Neural crest cell (in vitro differentiated cells): Measurements from ENCODE around the gene ACCSL. TPM values are rescaled to one million over a fixed set of nuclear protein-coding genes. Genes with fewer than 3 reads are reported as not detected.

ENCODE experiments used
- DNase-seq: peaks from one replicate; pipeline ENCODE4 v3.0.0; 2021; ENCODE audit warnings: low read depth, mixed read lengths, low spot score
- H3K27ac Mint-ChIP-seq: one replicate; pipeline ENCODE4 v1.8.0; 2021; ENCODE audit warnings: mild to moderate bottlenecking, mixed read lengths; ENCODE audit not compliant: unreplicated experiment
- H3K27me3 Mint-ChIP-seq: 2 replicates; pipeline ENCODE4 v1.8.0; 2021; ENCODE audit warnings: low read depth, mild to moderate bottlenecking, mixed read lengths
- H3K36me3 Mint-ChIP-seq: 2 replicates; pipeline ENCODE4 v1.8.0; 2021; ENCODE audit warnings: low read depth, mild to moderate bottlenecking, mixed read lengths
- H3K4me1 Mint-ChIP-seq: 2 replicates; pipeline ENCODE4 v1.8.0; 2021; ENCODE audit warnings: mixed read lengths
- H3K4me3 Mint-ChIP-seq: one replicate; pipeline ENCODE4 v1.8.0; 2021; ENCODE audit warnings: mild to moderate bottlenecking, mixed read lengths
- H3K9me3 Mint-ChIP-seq: 2 replicates; pipeline ENCODE4 v1.8.0; 2021; ENCODE audit warnings: mixed read lengths
- CTCF ChIP-seq: fragments of 200-600 bp; sonication (generic); conservative IDR thresholded peaks from 2 replicates; pipeline ENCODE4 v1.5.0; 2021; ENCODE audit warnings: antibody characterized with exemption, mild to moderate bottlenecking
- long read RNA-seq: library from polyadenylated mRNA; unstranded; transcript quantifications from one replicate; pipeline ENCODE4 v2.0.0, GENCODE V29; 2020
- total RNA-seq: library from RNA; stranded (reverse); gene quantifications from 2 replicates; pipeline ENCODE4 v1.2.1, GENCODE V29; 2021

Gene ACCSL
- not detected in 2 replicates for total RNA-seq
- long read RNA-seq, result 0 reads

- H3K36me3 Mint-ChIP-seq, result no peaks in the 10 kb centered on the region
- peak within 1 kb of the TSS; percentile 83 for H3K27ac Mint-ChIP-seq
- TF ChIP-seq CTCF, result no peak
- no peak for DNase-seq
- no peaks in the 10 kb centered on the region for H3K4me1 Mint-ChIP-seq
- peaks cover 3% of the 10 kb centered on the region for H3K9me3 Mint-ChIP-seq
- H3K4me3 Mint-ChIP-seq, result no peak within 1 kb of the TSS
- H3K27me3 Mint-ChIP-seq, result peaks cover 7% of the 10 kb centered on the region
Observed at GRCh38 chr11:44047931-44048431, at the start of gene ACCSL. Gene ACCSL (plus strand): TSS chr11:44047981. CDS start chr11:44048037, 56 bp downstream.

GRCh38 chr11:43998308-43998707, 49.5 kb upstream of the ACCSL start:
- Mint-ChIP-seq H3K36me3 (no peaks in the 10 kb centered on the region), H3K4me1 (peaks cover 4% of the 10 kb centered on the region), H3K27ac (no peak overlapping the region), H3K9me3 (no peaks in the 10 kb centered on the region), H3K4me3 (no peak overlapping the region), H3K27me3 (no peaks in the 10 kb centered on the region)
- no peak for DNase-seq
- TF ChIP-seq CTCF, result no peak

- peaks cover 19% of the 10 kb centered on the region for H3K4me1 Mint-ChIP-seq
- H3K27me3 Mint-ChIP-seq, result no peaks in the 10 kb centered on the region
- no peak overlapping the region for H3K4me3 Mint-ChIP-seq
- no peaks in the 10 kb centered on the region for H3K36me3 Mint-ChIP-seq
- no peaks in the 10 kb centered on the region for H3K9me3 Mint-ChIP-seq
- no peak overlapping the region for H3K27ac Mint-ChIP-seq
- TF ChIP-seq CTCF, result no peak
- no peak for DNase-seq
Observed at GRCh38 chr11:44000731-44001130, 47.0 kb upstream of the ACCSL start.

GRCh38 chr11:44002191-44003093, 45.3 kb upstream of the ACCSL start:
- Mint-ChIP-seq H3K27me3 (no peaks in the 10 kb centered on the region), H3K27ac (peak overlapping the region; percentile 24), H3K36me3 (no peaks in the 10 kb centered on the region)

More at GRCh38 chr11:44002191-44003093, 45.3 kb upstream of the ACCSL start:
- TF ChIP-seq CTCF, result no peak
- H3K4me1 Mint-ChIP-seq, result peaks cover 19% of the 10 kb centered on the region
- no peak overlapping the region for H3K4me3 Mint-ChIP-seq
- DNase-seq, result no peak
- no peaks in the 10 kb centered on the region for H3K9me3 Mint-ChIP-seq
